ENCODE results near the gene PTPRN2.

PTPRN2 gene

GRCh38 chr7:158550394-158550700 is 37.3 kb downstream of the PTPRN2 start:
- no peak overlapping the region for H2BK120ac ChIP-seq (ENCODE audit: low read depth, low read length)
- no peak overlapping the region for H3K18ac ChIP-seq (ENCODE audit: low read length)
- no peaks in the 10 kb centered on the region for H3K4me1 ChIP-seq (ENCODE audit: control insufficient read depth, low read depth, low read length)
- H4K5ac ChIP-seq (ENCODE audit: low read length) = no peak overlapping the region
- H3K9ac ChIP-seq (ENCODE audit: low read length) = no peak overlapping the region
- H3K36me3 ChIP-seq (ENCODE audit: control insufficient read depth, insufficient read depth, low read length) = no peaks in the 10 kb centered on the region
- no peak overlapping the region for H2AK5ac ChIP-seq (ENCODE audit: low read length)
- no peaks in the 10 kb centered on the region for H3K79me2 ChIP-seq (ENCODE audit: control insufficient read depth, insufficient read depth, low read length)
- no peak overlapping the region for H3K27ac ChIP-seq (ENCODE audit: low read depth, low read length)
- no peak overlapping the region for H3K56ac ChIP-seq (ENCODE audit: low read length)
- H2BK5ac ChIP-seq (ENCODE audit: low read length) = no peak overlapping the region
- WGBS (ENCODE audit: extremely low coverage, insufficient coverage, low lambda C conversion rate) = no CpG with 5 or more reads among the region's 7 CpGs
- no peak overlapping the region for H3K4me3 ChIP-seq (ENCODE audit: low read length)
- no peaks in the 10 kb centered on the region for H3K79me1 ChIP-seq (ENCODE audit: low read length)
- no peak overlapping the region for H3K4ac ChIP-seq (ENCODE audit: low read depth, low read length)
- no peak overlapping the region for H3K23ac ChIP-seq (ENCODE audit: low read length)
- DNase-seq = no peak
- H2BK15ac ChIP-seq (replicated peaks; ENCODE audit: low read depth) = no peak overlapping the region
- no peak overlapping the region for H3K4me2 ChIP-seq (ENCODE audit: low read length)
- no peaks in the 10 kb centered on the region for H3K27me3 ChIP-seq (ENCODE audit: insufficient read depth, low read length, poor library complexity)
- H4K8ac ChIP-seq (ENCODE audit: low read depth, low read length) = no peak overlapping the region

- DNase-seq = peak; percentile 32
- Histone ChIP-seq H3K27ac (ENCODE audit: low read depth, low read length) (no peak overlapping the region), H3K4me2 (ENCODE audit: low read length) (no peak overlapping the region), H3K79me1 (ENCODE audit: low read length) (no peaks in the 10 kb centered on the region), H3K79me2 (ENCODE audit: control insufficient read depth, insufficient read depth, low read length) (no peaks in the 10 kb centered on the region), H3K18ac (ENCODE audit: low read length) (no peak overlapping the region), H3K4me1 (ENCODE audit: control insufficient read depth, low read depth, low read length) (no peaks in the 10 kb centered on the region), H3K9ac (ENCODE audit: low read length) (no peak overlapping the region), H2BK120ac (ENCODE audit: low read depth, low read length) (no peak overlapping the region), H3K36me3 (ENCODE audit: control insufficient read depth, insufficient read depth, low read length) (no peaks in the 10 kb centered on the region), H2BK5ac (ENCODE audit: low read length) (no peak overlapping the region), H3K4ac (ENCODE audit: low read depth, low read length) (no peak overlapping the region), H4K8ac (ENCODE audit: low read depth, low read length) (no peak overlapping the region), H3K56ac (ENCODE audit: low read length) (no peak overlapping the region), H2BK15ac (replicated peaks; ENCODE audit: low read depth) (no peak overlapping the region), H3K27me3 (ENCODE audit: insufficient read depth, low read length, poor library complexity) (no peaks in the 10 kb centered on the region), H2AK5ac (ENCODE audit: low read length) (no peak overlapping the region), H3K23ac (ENCODE audit: low read length) (no peak overlapping the region), H4K5ac (ENCODE audit: low read length) (no peak overlapping the region), H3K4me3 (ENCODE audit: low read length) (no peak overlapping the region)
- WGBS (ENCODE audit: extremely low coverage, insufficient coverage, low lambda C conversion rate) = no CpG with 5 or more reads among the region's 36 CpGs
These were observed 37.8 kb downstream of the PTPRN2 start for GRCh38 chr7:158549616-158550393.

- Histone ChIP-seq H2AK5ac (ENCODE audit: low read length) (no peak overlapping the region), H3K79me2 (ENCODE audit: control insufficient read depth, insufficient read depth, low read length) (no peaks in the 10 kb centered on the region), H3K18ac (ENCODE audit: low read length) (no peak overlapping the region), H3K4me1 (ENCODE audit: control insufficient read depth, low read depth, low read length) (no peaks in the 10 kb centered on the region), H3K79me1 (ENCODE audit: low read length) (no peaks in the 10 kb centered on the region), H3K23ac (ENCODE audit: low read length) (no peak overlapping the region), H2BK15ac (replicated peaks; ENCODE audit: low read depth) (no peak overlapping the region), H4K8ac (ENCODE audit: low read depth, low read length) (no peak overlapping the region), H3K56ac (ENCODE audit: low read length) (peak overlapping the region; percentile 49), H3K4ac (ENCODE audit: low read depth, low read length) (no peak overlapping the region), H3K4me2 (ENCODE audit: low read length) (no peak overlapping the region), H3K36me3 (ENCODE audit: control insufficient read depth, insufficient read depth, low read length) (no peaks in the 10 kb centered on the region), H3K27me3 (ENCODE audit: insufficient read depth, low read length, poor library complexity) (no peaks in the 10 kb centered on the region), H3K9ac (ENCODE audit: low read length) (no peak overlapping the region), H2BK5ac (ENCODE audit: low read length) (no peak overlapping the region), H4K5ac (ENCODE audit: low read length) (no peak overlapping the region), H3K27ac (ENCODE audit: low read depth, low read length) (no peak overlapping the region), H3K4me3 (ENCODE audit: low read length) (no peak overlapping the region), H2BK120ac (ENCODE audit: low read depth, low read length) (no peak overlapping the region)
- no CpG with 5 or more reads among the region's 22 CpGs for WGBS (ENCODE audit: extremely low coverage, insufficient coverage, low lambda C conversion rate)
- no peak for DNase-seq
These were observed 38.4 kb downstream of the PTPRN2 start for GRCh38 chr7:158549176-158549615.

- no peak overlapping the region for H3K56ac ChIP-seq (ENCODE audit: low read length)
- no peak overlapping the region for H3K4me2 ChIP-seq (ENCODE audit: low read length)
- no peak overlapping the region for H3K27ac ChIP-seq (ENCODE audit: low read depth, low read length)
- H3K27me3 ChIP-seq (ENCODE audit: insufficient read depth, low read length, poor library complexity) = no peaks in the 10 kb centered on the region
- H4K5ac ChIP-seq (ENCODE audit: low read length) = no peak overlapping the region
- H2BK120ac ChIP-seq (ENCODE audit: low read depth, low read length) = no peak overlapping the region
- H3K4me1 ChIP-seq (ENCODE audit: control insufficient read depth, low read depth, low read length) = no peaks in the 10 kb centered on the region
- no peak overlapping the region for H2AK5ac ChIP-seq (ENCODE audit: low read length)
- no peaks in the 10 kb centered on the region for H3K36me3 ChIP-seq (ENCODE audit: control insufficient read depth, insufficient read depth, low read length)
- WGBS (ENCODE audit: extremely low coverage, insufficient coverage, low lambda C conversion rate) = no CpG with 5 or more reads among the region's 14 CpGs
- H3K23ac ChIP-seq (ENCODE audit: low read length) = no peak overlapping the region
- no peak overlapping the region for H2BK15ac ChIP-seq (replicated peaks; ENCODE audit: low read depth)
- no peak overlapping the region for H4K8ac ChIP-seq (ENCODE audit: low read depth, low read length)
- no peak overlapping the region for H3K4ac ChIP-seq (ENCODE audit: low read depth, low read length)
- no peak overlapping the region for H3K18ac ChIP-seq (ENCODE audit: low read length)
- H3K4me3 ChIP-seq (ENCODE audit: low read length) = no peak overlapping the region
- H2BK5ac ChIP-seq (ENCODE audit: low read length) = no peak overlapping the region
- no peak overlapping the region for H3K9ac ChIP-seq (ENCODE audit: low read length)
- no peaks in the 10 kb centered on the region for H3K79me2 ChIP-seq (ENCODE audit: control insufficient read depth, insufficient read depth, low read length)
- no peak for DNase-seq
- H3K79me1 ChIP-seq (ENCODE audit: low read length) = no peaks in the 10 kb centered on the region
These were observed 38.9 kb downstream of the PTPRN2 start for GRCh38 chr7:158548726-158549125.

GRCh38 chr7:158547817-158548216 is 39.8 kb downstream of the PTPRN2 start:
- Histone ChIP-seq H3K23ac (ENCODE audit: low read length) (no peak overlapping the region), H2BK120ac (ENCODE audit: low read depth, low read length) (no peak overlapping the region), H4K5ac (ENCODE audit: low read length) (no peak overlapping the region), H3K4ac (ENCODE audit: low read depth, low read length) (no peak overlapping the region), H2AK5ac (ENCODE audit: low read length) (no peak overlapping the region), H3K18ac (ENCODE audit: low read length) (no peak overlapping the region), H3K4me1 (ENCODE audit: control insufficient read depth, low read depth, low read length) (no peaks in the 10 kb centered on the region), H2BK15ac (replicated peaks; ENCODE audit: low read depth) (no peak overlapping the region), H3K36me3 (ENCODE audit: control insufficient read depth, insufficient read depth, low read length) (no peaks in the 10 kb centered on the region), H3K27me3 (ENCODE audit: insufficient read depth, low read length, poor library complexity) (no peaks in the 10 kb centered on the region), H3K79me1 (ENCODE audit: low read length) (no peaks in the 10 kb centered on the region), H3K56ac (ENCODE audit: low read length) (no peak overlapping the region), H3K27ac (ENCODE audit: low read depth, low read length) (no peak overlapping the region), H2BK5ac (ENCODE audit: low read length) (no peak overlapping the region), H3K79me2 (ENCODE audit: control insufficient read depth, insufficient read depth, low read length) (no peaks in the 10 kb centered on the region), H3K9ac (ENCODE audit: low read length) (no peak overlapping the region), H3K4me3 (ENCODE audit: low read length) (no peak overlapping the region), H3K4me2 (ENCODE audit: low read length) (no peak overlapping the region), H4K8ac (ENCODE audit: low read depth, low read length) (no peak overlapping the region)
- no CpG with 5 or more reads among the region's 9 CpGs for WGBS (ENCODE audit: extremely low coverage, insufficient coverage, low lambda C conversion rate)
- no peak for DNase-seq

GRCh38 chr7:158546626-158547025 is 41.0 kb downstream of the PTPRN2 start:
- Histone ChIP-seq H3K4me1 (ENCODE audit: control insufficient read depth, low read depth, low read length) (no peaks in the 10 kb centered on the region), H3K79me2 (ENCODE audit: control insufficient read depth, insufficient read depth, low read length) (no peaks in the 10 kb centered on the region), H3K4me3 (ENCODE audit: low read length) (no peak overlapping the region), H2BK5ac (ENCODE audit: low read length) (no peak overlapping the region), H3K56ac (ENCODE audit: low read length) (no peak overlapping the region), H4K5ac (ENCODE audit: low read length) (no peak overlapping the region), H3K9ac (ENCODE audit: low read length) (no peak overlapping the region), H3K79me1 (ENCODE audit: low read length) (no peaks in the 10 kb centered on the region), H3K18ac (ENCODE audit: low read length) (no peak overlapping the region), H3K27me3 (ENCODE audit: insufficient read depth, low read length, poor library complexity) (no peaks in the 10 kb centered on the region), H3K23ac (ENCODE audit: low read length) (no peak overlapping the region), H3K4ac (ENCODE audit: low read depth, low read length) (no peak overlapping the region), H2BK120ac (ENCODE audit: low read depth, low read length) (no peak overlapping the region), H3K27ac (ENCODE audit: low read depth, low read length) (no peak overlapping the region), H3K36me3 (ENCODE audit: control insufficient read depth, insufficient read depth, low read length) (no peaks in the 10 kb centered on the region), H4K8ac (ENCODE audit: low read depth, low read length) (no peak overlapping the region), H3K4me2 (ENCODE audit: low read length) (no peak overlapping the region), H2BK15ac (replicated peaks; ENCODE audit: low read depth) (no peak overlapping the region), H2AK5ac (ENCODE audit: low read length) (no peak overlapping the region)
- DNase-seq = no peak
- no CpG with 5 or more reads among the region's 11 CpGs for WGBS (ENCODE audit: extremely low coverage, insufficient coverage, low lambda C conversion rate)
